ENCODE measurements around the gene RALGAPA2.

DNA sequence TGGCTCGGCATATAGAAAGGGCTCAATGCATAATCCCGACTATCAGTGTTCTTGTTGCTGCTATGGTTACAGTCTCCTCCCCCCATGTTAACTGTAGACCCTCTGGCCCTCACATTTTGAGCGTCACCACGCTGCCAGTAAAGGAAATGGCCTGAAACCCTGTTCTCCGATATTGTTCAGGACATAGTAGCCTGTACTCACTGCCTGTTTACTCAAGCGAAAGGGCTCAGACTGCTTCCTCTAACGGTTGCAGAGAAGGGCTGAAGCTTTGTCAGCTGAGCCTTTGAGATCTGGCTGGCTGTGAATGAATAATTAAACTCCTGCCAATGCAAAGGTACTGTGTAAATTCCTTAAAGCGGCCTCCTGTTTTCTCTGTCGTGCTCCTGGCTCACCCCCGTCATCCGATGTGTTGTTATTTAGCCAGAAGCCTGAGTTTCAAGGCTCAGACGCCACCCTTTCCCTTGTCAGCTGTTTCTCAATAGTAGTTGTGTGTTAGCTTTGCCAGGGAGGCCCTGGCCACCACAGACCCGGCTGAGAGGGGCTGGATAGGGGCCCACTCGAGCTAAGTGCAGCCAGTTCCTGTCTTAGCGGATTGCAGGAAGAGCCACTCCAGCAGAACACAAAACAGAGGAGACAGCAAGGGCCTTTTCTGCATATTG lies 31.2 kb upstream of the RALGAPA2 start:
- TF ChIP-seq CTCF (IDR thresholded peaks at IDR 0.05) (no peak), POLR2A (IDR thresholded peaks at IDR 0.05) (no peak)
